COR-L47 (cell line): ENCODE data around the gene NOL6.
"Not testable (repeated sequence)": the region's sequence is repeated elsewhere in the genome, so short reads cannot be mapped to it uniquely, and the experiment has no call there.

Experiments used
- DNase-seq: peaks from one replicate; lab custom pipeline; 2025; lab: John Stamatoyannopoulos, UW

NOL6 gene, protein sequence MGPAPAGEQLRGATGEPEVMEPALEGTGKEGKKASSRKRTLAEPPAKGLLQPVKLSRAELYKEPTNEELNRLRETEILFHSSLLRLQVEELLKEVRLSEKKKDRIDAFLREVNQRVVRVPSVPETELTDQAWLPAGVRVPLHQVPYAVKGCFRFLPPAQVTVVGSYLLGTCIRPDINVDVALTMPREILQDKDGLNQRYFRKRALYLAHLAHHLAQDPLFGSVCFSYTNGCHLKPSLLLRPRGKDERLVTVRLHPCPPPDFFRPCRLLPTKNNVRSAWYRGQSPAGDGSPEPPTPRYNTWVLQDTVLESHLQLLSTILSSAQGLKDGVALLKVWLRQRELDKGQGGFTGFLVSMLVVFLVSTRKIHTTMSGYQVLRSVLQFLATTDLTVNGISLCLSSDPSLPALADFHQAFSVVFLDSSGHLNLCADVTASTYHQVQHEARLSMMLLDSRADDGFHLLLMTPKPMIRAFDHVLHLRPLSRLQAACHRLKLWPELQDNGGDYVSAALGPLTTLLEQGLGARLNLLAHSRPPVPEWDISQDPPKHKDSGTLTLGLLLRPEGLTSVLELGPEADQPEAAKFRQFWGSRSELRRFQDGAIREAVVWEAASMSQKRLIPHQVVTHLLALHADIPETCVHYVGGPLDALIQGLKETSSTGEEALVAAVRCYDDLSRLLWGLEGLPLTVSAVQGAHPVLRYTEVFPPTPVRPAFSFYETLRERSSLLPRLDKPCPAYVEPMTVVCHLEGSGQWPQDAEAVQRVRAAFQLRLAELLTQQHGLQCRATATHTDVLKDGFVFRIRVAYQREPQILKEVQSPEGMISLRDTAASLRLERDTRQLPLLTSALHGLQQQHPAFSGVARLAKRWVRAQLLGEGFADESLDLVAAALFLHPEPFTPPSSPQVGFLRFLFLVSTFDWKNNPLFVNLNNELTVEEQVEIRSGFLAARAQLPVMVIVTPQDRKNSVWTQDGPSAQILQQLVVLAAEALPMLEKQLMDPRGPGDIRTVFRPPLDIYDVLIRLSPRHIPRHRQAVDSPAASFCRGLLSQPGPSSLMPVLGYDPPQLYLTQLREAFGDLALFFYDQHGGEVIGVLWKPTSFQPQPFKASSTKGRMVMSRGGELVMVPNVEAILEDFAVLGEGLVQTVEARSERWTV

DNA sequence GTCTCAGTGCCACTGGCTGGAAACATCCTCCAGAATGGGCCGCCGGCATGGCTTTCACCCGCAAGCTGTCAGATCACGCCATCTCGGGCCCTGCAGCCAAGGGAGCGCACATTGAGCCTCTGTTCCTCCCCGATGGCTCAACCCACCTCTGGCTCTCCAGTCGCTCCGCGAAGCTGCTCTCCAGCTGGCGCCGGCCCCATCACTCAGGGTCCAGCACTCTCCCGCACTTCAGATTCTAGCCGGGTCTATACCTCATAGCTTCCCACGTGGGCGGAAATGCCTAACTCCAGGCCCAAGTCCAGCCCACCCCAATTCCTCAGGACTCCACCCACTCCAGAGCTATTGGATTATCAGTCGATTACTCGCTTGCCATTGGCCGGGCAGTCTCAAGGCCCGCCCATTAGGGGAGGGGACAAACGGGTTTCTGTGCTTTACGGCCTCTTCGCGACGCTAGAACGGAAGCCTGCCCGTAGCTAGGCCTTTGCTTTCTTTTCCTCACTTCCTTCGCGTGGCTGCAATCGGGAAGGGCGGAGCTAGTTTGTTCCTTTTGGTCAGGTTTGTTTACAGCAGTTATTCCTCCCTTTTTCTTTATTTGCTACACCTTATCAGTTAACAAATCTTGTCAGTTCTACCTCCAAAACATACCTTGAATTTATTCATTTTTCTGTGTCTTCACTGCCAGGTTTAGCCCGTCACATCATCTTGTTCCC, at the start of gene NOL6:
Gene NOL6, minus strand, starts transcription at position 282 of the 710 bp plus-strand sequence. Its CDS starts 82 bp downstream, at position 200.
- peak; percentile 99 for DNase-seq

DNA sequence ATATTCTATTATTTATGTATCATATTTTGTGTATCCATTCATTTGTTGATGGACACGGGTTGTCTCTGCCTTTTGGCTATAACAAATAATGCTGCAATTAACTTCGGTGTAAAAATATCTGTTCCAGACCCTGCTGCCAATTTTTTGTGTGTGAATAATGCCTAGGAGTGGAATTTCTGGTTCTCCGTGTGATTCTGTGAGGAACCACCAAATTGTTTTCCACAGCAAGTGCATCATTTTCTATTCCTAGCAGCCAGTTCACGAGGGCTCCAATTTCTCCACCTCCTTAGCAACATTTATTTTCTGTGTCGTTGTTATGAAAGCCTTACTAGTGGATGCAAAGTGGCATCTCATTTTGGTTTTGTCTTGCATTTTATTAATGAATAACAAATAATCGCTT, 48.1 kb upstream of the NOL6 start:
- not testable (repeated sequence) for DNase-seq

DNA sequence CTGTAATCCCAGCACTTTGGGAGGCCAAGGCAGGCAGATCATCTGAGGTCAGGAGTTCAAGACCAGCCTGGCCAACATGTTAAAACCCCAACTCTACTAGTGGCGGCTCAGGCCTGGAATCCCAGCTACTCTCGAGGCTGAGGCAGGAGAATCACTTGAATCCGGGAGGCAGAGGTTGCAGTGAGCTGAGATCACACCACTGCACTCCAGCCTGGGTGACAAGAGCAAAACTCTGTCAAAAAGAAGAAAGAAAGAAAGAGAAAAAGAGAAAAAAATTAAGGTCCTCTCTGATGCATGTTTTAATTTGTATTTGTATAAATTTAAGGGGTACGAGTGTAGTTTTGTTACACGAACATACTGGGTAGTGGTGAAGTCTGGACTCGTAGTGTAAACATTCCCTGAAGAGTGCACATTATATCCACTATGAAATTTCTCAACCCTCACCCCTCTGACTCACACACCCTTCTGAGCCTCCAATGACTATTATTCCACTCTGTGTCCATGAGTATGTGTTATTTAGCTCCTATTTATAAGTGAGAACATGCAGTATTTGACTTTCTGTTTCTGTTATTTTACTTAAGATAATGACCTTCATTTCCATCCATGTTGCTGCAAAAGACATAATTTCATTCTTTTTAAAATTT, 44.3 kb upstream of the NOL6 start:
- DNase-seq: not testable (repeated sequence)

DNA sequence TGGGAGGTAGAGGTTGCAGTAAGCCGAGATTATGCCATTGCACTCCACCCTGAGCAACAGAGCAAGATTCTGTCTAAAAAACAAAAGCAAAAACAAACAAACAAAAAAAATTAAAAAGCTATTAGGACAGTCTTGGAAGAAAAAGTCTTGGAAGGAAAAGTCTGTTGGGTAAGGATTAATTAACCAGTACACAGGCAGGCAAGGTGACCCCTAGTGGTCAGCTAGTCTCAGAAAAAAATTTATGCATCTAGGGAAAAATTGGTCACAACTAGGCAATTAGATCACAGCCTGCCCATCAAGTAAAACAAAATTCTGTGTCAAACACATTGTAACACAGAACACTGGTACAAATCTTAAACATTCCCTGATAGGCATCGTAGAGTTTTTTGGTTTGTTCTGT, 43.6 kb upstream of the NOL6 start:
- peak; percentile 49 for DNase-seq

DNA sequence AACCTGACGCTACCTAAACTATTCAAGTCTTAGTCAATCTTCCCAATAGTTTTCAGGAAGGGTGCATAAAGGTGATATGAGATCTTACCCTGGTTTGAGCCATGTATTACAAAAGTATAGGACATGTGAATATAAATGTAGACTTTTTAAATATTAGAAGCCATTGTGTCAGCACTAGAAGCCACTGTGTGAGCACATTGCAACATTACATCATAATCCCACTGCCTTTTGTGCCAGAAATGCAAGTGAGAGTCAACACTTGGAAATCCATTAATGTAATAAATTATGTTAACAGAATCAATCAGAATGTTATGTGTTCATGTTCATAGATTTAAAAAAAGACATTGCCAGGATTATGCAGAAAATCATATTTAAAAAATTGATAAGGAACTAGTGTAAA, 42.7 kb upstream of the NOL6 start:
- DNase-seq: not testable (repeated sequence)

DNA sequence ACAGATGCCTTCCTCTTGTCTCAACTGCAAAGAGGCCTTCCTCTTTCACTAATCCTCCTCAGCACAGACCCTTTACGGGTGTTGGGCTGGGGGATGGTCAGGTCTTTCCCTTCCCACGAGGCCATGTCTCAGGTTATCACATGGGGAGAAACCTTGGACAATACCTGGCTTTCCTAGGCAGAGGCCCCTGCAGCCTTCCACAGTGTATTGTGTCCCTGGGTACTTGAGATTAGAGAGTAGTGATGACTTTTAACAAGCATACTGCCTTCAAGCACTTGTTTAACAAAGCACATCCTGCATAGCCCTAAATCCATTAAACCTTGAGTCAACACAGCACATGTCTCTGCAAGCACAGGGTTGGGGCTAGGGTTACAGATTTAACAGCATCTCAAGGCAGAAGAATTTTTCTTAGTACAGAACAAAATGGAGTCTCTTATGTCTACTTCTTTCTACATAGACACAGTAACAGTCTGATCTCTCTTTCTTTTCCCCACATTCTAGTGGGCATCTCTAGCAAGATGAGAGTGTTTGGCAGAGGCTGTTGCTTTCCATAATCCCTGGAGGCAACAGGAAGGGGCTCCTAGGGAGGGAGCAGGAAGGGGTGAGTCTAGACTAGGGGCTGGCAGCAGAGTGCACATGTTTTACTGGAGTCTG, 41.7 kb upstream of the NOL6 start:
- not testable (repeated sequence) for DNase-seq

DNA sequence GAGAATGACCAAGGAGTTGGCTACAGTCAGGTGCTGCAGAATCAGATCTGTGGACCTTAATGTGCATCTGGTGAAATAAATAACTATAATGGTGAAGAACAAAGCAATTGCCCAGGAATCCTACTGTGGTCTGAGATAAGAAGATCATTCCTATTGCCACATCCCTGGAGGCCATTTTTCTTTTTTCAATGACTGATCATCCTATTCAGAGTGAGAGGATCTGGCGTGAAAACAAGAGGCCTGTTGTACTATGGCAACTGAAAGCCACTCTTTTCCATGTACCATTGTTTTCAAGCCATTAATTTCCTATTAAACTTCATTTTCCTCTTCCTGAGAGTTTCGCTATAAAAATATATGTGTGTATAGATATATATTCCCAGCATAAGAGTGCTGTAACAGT, 38.8 kb upstream of the NOL6 start:
- not testable (repeated sequence) for DNase-seq

DNA sequence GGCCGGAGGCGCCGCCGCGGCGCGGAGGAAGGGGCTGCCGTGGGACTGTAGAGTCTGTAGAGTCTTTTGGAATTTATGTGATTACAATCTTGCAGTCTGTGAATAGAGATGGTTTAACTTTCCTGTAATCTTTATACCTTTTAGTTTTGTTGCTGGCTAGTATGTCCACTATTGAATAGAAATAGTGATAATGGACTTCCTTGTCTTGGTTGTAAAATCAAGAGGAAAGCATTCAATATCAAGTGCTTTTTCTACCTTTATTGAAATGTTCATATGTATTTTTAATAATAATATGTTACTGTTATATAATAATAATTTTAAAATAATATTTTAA, 37.4 kb upstream of the NOL6 start:
- not testable (repeated sequence) for DNase-seq

DNA sequence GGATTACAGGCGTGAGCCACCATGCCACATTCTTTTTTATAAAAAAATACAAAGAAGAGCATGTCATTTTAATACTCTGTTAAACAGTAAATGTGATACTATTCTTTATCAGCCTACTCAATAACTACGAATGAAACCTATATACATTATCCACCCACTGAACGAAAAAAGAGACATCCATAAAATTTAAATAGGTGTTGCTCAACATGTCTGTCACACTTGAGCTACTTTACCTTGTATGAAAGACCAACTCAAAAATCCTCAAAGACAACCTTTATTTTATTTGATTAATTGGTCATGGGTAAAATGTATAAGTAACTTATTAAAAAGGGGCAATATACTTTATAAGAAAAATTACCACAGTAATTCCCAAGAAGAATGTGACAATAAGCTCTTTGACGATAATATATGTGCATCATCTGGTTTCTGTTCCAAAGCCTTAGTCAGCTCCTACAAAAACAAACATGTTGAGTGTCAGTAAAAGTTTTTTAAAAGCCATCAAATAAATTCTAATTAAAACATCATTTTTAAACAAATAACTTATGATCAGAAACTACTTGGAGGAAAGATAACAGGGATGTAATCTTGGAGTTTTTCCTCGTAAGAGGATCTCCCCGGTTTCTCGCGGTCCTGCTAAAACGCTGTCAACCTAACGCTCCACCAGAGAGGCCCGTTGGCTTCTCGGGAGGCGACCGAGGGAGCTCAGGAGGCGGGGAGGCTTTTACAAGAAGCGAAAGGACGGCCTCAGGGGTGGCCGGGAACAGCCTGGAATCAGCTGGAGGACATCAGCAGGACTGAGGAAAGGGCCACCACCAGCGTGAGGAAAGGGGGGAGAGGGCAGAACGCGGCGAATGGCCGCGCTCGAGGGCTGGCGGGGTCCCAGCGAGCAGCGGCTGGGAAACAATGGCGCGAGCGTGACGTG, 36.8 kb upstream of the NOL6 start:
- DNase-seq: peak; percentile 60

DNA sequence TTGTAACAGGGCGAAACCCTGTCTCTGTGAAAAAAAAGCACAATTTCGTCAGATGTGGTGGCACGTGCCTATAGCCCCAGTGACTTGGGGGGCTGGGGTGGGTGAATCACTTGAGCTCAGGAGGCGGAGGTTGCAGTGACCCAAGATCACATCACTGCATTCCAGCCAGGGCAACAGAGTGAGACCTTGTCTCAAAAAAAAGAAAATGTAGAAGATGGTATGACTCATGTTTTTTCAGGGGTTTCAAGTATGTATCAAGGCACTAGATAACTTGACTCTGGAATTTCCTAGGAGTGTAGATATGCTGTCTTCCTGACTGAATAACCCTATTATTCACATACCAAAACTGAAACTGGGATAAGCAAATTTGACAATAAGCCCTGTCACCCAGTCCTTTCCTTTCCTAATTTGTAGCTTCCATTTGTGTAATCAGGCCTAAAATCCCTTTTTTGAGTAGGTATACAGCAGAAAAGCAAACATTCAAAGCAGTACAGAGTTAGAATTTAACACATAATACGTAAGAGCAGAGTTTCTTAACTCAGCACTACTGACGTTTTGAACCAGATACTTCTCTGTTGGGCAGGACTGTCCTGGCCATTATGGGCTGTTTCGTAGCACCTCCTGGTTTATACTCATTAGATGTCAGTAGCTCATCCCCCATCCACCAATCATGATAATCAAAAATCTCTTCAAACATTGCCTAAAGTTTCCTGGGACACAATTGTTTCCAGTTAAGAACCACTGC, 33.1 kb upstream of the NOL6 start:
- no peak for DNase-seq

DNA sequence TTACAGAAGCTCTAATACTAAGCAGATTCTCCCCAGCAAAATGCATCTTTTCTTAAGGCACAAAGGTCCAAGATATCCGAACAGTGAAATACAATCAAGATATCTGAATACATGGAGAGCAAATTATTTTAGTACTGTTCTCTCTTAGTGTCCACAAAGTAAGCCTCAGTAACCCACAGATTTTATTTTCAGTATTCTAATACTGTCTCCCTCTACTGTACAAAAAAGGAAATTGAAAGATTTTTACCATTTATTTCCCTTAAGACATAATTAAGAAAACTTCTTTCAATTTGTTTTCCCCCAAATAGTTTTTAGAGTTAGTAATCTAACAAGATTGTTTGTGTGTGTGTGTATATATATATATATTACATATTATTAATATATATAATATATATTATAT, 24.7 kb upstream of the NOL6 start:
- DNase-seq: no peak

DNA sequence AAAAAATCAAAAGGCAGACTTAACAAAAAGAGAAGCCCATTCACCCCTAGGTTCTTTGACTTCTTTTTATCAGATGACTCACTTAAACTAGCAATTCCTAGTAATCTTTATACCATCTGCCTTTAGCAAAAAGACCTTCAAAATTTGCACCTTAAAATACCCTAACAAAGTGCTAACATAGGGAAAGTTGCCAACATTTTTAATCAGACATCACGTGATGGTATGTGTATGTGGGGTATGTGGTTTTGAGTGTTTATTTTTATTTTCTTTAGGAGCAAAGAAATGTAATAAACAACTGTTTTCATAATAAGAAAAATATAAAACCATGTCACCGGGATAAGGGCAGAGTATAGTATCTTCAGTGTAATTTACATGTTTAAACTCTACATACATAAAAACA, 20.1 kb upstream of the NOL6 start:
- not testable (repeated sequence) for DNase-seq

DNA sequence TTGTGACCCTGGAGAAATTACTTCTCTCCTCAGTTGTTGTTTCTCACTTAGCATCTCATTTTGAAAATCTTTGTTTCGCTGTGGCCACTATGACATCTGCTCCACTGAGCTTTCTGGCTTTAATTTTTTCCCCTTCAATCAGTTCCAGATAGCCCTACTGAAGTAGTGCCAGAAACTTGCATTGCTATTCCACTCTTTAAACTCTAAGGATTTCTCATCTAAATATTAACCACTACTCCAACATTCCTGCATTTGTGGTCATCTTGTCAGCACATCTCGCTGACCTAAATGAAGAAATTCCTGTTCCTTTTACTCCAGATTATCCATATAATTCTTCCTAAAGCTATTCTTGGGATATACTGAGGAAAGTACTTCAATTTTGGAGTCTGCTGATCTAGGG, 15.3 kb upstream of the NOL6 start:
- no peak for DNase-seq

DNA sequence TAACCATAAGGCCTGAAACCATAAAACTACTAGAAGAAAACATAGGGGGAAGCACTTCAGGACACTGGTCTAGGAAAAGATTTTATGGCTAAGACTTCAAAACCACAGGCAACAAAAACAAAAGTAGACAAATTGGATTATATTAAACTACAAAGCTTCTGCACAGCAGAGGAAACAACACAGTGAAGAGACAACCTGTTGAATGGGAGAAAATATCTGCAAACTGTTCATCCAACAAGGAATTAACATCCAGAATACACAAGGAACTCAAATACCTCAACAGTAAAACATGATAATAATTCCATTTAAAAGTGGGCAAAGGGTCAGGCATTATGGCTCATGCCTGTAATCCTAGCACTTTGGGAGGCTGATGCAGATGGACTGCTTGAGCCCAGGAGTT, 11.6 kb upstream of the NOL6 start:
- DNase-seq: not testable (repeated sequence)

DNA sequence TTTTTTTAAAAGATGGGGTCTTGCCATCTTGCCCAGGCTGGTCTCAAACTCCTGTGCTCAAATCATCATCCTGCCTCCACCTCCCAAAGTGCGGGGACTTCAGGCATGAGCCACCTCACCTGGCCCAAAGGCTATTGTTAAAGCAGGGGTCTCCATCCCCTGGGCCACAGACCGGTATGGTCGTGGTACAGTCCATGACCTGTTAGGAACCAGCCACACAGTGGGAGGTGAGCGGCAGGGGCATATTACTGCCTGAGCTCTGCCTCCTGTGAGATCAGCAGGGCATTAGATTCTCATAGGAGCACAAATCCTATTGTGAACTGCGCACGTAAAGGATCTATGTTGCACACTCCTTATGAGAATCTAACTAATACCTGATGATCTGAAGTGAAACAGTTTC, 7.3 kb upstream of the NOL6 start:
- DNase-seq: no peak

DNA sequence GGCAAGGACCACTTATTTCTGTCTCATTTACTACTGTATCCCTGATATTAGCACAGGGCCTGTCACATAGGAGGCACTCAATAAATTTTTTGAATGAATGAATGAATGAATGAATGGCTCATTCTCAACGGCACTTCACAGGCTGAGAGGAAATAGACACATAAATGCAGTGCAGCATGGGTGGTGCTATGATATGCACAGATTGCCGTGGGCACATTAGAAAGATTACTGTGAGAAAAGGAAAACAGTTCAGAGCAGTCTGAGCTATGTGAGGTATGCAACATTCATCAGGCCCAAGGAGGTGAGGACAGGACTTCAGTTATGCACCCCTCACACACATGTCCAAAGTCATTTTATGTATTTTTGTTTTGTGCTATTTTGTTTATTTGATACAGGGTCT, 6.4 kb upstream of the NOL6 start:
- DNase-seq: no peak

DNA sequence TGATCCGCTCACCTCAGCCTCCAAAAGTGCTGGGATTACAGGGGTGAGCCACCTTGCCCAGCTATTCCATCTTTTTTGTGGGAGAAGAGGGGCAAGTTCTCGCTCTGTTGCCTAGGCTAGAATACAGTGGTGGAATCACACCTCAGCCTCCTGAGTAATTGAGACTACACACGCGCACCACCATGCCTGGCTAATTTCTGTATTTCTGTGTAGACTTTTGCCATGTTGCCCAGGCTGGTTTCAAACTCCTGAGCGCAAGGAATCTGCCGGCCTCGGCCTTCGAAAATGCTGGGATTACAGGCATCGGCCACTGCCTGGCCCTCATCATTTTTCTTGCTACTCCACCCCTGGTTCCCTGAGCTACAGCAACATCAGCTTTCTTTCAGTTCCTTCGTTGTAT, 2.8 kb upstream of the NOL6 start:
- DNase-seq: no peak

DNA sequence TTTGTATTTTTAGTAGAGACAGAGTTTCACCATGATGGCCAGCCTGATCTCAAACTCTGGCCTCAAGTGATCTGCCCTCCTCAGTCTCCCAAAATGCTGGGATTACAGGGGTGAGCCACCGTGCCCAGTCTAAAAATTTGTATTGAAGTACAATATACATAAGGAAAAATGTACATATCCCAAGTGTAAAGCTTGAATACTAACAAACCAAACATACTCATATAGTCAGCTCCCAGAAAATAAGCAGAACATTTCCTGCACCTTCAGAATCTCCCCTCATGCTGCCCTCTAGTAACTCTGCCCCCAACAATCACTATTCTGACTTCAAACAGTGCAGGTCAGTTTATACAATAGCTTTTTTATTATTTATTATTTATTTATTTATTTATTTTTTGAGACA, 1.6 kb upstream of the NOL6 start:
- no peak for DNase-seq
